G401.6 (cell line): ENCODE measurements around the gene LAMC2.
A peak's percentile ranks its signal among the peaks of the same experiment; 100 is the strongest.

Experiments
- FAIRE-seq: peaks from 2 replicates; lab custom pipeline; 2012; peaks lifted over from hg19 to GRCh38; lab: Jason Lieb, UNC

The LAMC2 gene

GRCh38 chr1:183214021-183214970 is 28.2 kb downstream of the LAMC2 start:
- no peak for FAIRE-seq

GRCh38 chr1:183215076-183215720 is 29.1 kb downstream of the LAMC2 start:
- no peak for FAIRE-seq

GRCh38 chr1:183215936-183216335 is 29.9 kb downstream of the LAMC2 start:
- no peak for FAIRE-seq

- no peak for FAIRE-seq
Measured at GRCh38 chr1:183218027-183218618, 32.1 kb downstream of the LAMC2 start.

- FAIRE-seq = no peak
Measured at GRCh38 chr1:183218971-183219615, 33.0 kb downstream of the LAMC2 start.

DNA sequence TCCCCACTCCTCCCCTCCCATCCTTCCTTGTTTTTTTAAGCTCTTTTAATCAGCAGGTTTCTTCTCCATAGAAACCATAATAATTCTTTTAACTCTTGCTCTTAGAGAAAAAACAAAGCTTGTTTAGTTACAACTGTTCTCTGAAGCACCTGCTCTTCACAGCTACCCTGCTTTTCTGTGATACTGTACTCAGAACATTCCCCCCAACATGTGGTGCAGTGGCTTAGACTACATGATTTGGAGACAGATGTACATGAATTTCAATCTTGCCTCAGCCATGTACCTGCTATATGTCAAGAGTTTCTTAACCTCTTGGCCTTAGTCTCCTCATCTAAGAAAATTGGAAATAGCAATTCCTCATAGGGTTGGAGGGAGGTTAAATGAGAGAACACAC is 33.5 kb downstream of the LAMC2 start:
- no peak for FAIRE-seq

DNA sequence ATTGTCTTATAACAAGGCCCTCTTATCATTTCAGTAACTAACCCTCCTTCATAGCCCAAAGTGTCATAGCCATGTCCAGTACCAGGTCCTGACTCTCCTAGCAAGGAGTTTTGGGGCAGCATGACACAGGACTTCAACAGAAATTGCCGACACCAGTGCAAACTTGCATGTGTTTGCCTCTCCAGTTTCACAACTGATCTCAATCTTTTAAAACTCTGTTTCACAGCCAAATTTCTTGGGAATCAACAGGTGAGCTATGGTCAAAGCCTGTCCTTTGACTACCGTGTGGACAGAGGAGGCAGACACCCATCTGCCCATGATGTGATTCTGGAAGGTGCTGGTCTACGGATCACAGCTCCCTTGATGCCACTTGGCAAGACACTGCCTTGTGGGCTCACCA is 36.8 kb downstream of the LAMC2 start:
- FAIRE-seq = no peak

DNA sequence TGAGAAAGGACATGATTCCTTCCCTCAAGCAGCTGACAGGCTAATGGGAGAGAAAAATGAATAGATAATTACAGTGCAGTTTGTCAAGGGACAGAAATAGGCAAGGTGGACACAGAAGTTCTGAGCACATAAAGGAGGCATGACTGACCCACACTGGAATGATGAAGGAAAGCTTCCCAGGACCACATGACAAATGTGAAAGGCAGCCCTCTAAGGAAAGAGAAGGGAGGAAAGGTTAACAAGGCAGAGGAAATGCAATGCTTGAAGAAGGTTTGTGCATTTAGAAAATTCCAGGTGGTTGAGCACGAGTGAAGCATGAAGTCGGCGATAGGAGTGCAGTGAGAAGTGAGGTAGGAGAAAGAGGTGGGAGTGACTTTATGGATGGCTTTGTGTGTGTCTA is 37.4 kb downstream of the LAMC2 start:
- FAIRE-seq = no peak

GRCh38 chr1:183226361-183226760 is 40.3 kb downstream of the LAMC2 start:
- FAIRE-seq = no peak

- FAIRE-seq = no peak
Measured at GRCh38 chr1:183226963-183227362, 40.9 kb downstream of the LAMC2 start.

DNA sequence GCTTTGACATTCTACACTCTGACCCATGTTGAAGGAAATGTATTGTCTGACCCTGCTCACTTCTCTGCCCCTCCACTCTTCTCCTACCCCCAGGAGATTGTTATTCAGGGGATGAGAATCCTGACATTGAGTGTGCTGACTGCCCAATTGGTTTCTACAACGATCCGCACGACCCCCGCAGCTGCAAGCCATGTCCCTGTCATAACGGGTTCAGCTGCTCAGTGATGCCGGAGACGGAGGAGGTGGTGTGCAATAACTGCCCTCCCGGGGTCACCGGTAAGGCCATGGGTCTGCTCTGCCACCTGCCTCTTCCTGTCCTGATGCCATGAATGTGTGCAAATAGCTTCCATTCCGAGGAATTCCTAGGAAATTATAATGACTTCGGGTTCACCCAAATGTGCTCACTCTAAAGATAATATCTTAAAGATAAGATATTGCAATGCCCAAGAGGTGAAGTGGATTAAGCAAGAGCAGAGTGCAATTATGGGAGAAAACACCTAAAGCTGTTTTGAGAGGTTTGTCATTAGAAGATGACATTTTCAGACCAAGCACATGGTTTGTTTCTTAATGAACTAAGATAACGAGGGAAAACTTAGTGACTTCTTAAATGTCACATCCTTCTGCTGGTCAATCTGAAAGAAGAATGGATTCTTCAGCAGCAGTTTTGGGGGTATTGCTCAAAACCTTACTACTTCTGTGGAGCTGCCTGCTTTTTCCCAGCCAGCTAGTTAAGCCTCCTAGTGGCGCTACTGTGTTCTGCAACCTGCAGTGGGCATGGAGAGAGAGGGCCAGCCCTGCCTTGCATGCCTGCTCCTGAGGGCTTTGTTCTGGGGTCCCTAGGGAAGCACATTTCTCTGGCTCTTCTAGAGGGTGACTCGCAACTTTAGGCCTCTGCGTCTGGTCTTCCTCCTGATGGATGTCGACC is 41.6 kb downstream of the LAMC2 start:
- FAIRE-seq = no peak

GRCh38 chr1:183228347-183229220 is 42.5 kb downstream of the LAMC2 start:
- FAIRE-seq = no peak

- no peak for FAIRE-seq
Measured at GRCh38 chr1:183230413-183230812, 44.3 kb downstream of the LAMC2 start.

DNA sequence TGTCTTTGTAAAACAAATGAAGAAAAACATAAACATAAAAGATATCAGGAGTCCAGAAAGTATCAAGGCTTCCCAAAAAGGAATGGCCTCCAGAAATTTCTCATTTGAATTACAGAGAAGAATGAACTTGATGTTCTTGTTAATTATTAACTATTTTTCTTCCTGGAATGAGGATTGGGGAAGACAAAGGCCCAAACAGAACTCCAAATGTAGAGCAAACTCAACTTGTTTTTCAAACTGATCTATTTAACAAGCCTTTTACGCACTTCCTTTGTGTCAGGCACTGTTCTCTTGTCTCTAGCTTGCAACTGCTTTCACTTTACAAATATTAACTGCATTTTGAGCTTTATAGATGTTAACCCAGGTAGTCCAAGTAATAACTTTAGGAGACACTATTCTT is 45.5 kb downstream of the LAMC2 start:
- no peak for FAIRE-seq

DNA sequence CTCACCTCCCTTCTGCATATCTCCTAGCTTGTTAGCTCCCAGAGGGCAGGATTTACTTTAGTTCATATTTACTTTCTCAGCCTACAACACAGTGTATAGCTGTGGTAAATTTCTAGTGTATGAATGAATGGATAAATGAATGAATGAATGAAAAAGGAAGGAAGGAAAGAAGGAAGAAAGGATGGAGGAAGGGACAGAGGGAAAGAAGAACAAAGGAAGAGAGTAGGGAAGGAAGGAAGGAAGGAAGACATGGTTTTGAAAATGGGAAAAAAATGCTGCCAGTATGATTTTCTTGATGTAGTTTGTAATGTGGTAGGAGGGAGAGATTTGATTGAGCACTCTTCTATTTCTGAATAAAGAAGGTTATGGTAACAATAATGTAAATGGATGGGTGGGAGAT is 47.0 kb downstream of the LAMC2 start:
- FAIRE-seq = no peak

DNA sequence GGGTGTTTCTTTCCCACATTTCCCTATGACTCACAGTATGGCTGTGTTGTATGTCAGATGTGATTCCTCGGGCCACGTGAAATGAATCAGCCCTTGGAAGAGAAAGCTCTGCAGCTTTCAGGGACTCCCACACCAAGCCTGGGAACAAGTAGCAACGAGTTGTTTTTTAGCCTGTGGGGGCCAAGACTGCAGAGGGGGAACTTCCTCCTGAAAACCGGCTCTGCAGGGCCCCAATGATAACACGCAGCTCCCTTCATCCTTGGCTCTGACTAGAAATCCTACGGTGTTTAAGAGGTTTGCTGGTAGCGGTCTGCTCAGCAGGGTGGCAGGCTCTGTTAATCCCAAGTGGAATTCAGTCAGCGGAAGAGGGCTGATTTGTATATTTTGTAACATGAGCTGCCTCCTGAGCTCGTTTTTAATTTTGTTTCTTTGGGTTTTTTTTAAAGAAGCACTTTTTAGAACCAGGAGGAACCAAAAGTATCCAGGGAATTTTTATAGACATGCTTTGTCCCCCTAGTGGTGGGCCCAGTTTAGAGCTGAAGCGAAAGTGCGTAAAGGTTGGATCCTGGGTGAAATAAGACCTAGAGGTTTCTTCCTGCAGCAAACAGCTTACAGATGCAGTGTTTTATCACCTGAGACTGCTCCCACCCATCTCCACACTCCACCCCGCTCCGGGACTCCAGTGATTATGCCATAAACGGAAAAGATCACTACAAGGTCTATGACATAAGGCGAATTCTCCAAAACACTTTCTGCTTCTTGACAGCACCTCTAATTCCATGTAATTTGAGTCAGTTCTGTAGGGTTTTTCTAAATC is 48.8 kb downstream of the LAMC2 start:
- FAIRE-seq = peak; percentile 99

GRCh38 chr1:183235503-183235902 is 49.4 kb downstream of the LAMC2 start:
- FAIRE-seq = peak; percentile 82

- FAIRE-seq = no peak
Measured at GRCh38 chr1:183236158-183236725, 50.2 kb downstream of the LAMC2 start.

GRCh38 chr1:183237046-183237445 is 51.0 kb downstream of the LAMC2 start:
- FAIRE-seq = no peak
